Bronchial epithelial cell (primary cell): Measurements from ENCODE around the gene KLK6. TPM values are rescaled to one million over a fixed set of nuclear protein-coding genes. Genes with fewer than 3 reads are reported as not detected.

Experiments used
- DNase-seq: peaks from one replicate; pipeline ENCODE4 v3.0.0-alpha.2; 2010; ENCODE audit warnings: low read depth
- FAIRE-seq: peaks from 2 replicates; lab custom pipeline; 2011; peaks lifted over from hg19 to GRCh38; lab: Jason Lieb, UNC
- H3K27me3 ChIP-seq: 2 replicates; pipeline ENCODE4 v1.5.1; 2011; ENCODE audit warnings: low read length; ENCODE audit not compliant: control insufficient read depth, insufficient read depth
- H3K36me3 ChIP-seq: 2 replicates; pipeline ENCODE4 v1.5.1; 2011; ENCODE audit warnings: low read length; ENCODE audit not compliant: control insufficient read depth, insufficient read depth
- H3K4me3 ChIP-seq: 2 replicates; pipeline ENCODE4 v1.5.1; 2011; ENCODE audit warnings: mild to moderate bottlenecking, low read depth, low read length, control low read depth
- CTCF ChIP-seq: IDR thresholded peaks from 2 replicates; pipeline ENCODE4 v1.5.1; 2011; ENCODE audit warnings: mild to moderate bottlenecking, moderate library complexity, low read length, control low read depth, inconsistent platforms; ENCODE audit not compliant: insufficient read depth, severe bottlenecking
- total RNA-seq: library from RNA; depleted of rRNA; stranded (reverse); fragments of >200 nt; gene quantifications from 2 replicates; pipeline ENCODE4 v1.2.1, GENCODE V29; 2014

The KLK6 gene
- total RNA-seq, 1 donor from 2014 or later = 0.26 TPM

- H3K4me3 ChIP-seq = no peak overlapping the region
- DNase-seq (peak; percentile 37), FAIRE-seq (no peak)
- no peaks in the 10 kb centered on the region for H3K36me3 ChIP-seq
- H3K27me3 ChIP-seq = no peaks in the 10 kb centered on the region
- no peak for TF ChIP-seq CTCF
These were observed 26.1 kb downstream of the KLK6 start for GRCh38 chr19:50943074-50943828.

DNA sequence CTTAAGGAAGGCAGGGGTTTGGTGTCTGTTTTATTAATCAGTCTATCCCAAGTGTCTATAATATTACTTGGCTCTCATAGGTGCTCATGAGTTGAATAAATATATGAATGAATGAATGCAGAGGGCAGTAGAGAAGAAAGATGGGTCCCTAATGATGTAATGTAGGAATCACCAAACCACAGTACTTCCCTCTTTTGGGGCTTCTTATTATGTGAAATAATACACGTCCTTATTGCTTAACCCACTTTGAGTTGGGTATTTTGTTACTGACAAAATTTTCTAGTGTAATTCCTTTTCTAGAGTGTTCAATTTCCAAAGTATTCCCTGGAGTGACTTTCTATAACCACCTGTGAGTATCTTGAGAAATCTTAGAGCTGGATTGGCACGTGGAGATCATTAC, 29.8 kb downstream of the KLK6 start:
- no peaks in the 10 kb centered on the region for H3K27me3 ChIP-seq
- no peak overlapping the region for H3K4me3 ChIP-seq
- TF ChIP-seq CTCF = no peak
- DNase-seq = no peak
- no peaks in the 10 kb centered on the region for H3K36me3 ChIP-seq
- no peak for FAIRE-seq

DNA sequence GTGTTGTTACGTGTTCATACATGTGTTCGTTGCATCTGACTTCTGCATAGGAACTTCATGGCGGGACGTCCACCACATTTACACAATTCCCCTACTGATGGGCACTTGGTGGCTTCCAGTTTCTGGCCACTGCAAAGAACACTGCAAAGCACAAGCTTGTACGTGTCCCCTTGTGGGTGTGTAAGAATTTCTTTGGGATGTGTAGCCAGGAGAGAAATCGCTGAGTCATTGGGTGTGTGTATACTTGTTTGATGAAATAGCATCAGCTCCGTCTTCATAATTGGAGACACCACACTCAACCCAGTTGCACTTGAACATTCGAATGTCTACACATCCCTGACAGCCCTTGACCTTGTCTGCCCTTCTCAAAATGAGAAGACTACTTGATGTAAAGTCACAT, 35.8 kb downstream of the KLK6 start:
- no peak for TF ChIP-seq CTCF
- Histone ChIP-seq H3K4me3 (no peak overlapping the region), H3K36me3 (no peaks in the 10 kb centered on the region), H3K27me3 (peaks cover 2% of the 10 kb centered on the region)
- FAIRE-seq = peak; percentile 97
- peak; percentile 93 for DNase-seq

GRCh38 chr19:50932690-50933083, 36.7 kb downstream of the KLK6 start:
- FAIRE-seq = no peak
- no peak for TF ChIP-seq CTCF

GRCh38 chr19:50932018-50932689, 37.2 kb downstream of the KLK6 start:
- DNase-seq = peak; percentile 98
- no peak for FAIRE-seq
- H3K4me3 ChIP-seq = no peak overlapping the region
- H3K36me3 ChIP-seq = no peaks in the 10 kb centered on the region
- peaks cover 3% of the 10 kb centered on the region for H3K27me3 ChIP-seq
- no peak for TF ChIP-seq CTCF

More at GRCh38 chr19:50932690-50933083, 36.7 kb downstream of the KLK6 start:
- DNase-seq = peak; percentile 12
- Histone ChIP-seq H3K27me3 (peaks cover 3% of the 10 kb centered on the region), H3K36me3 (no peaks in the 10 kb centered on the region), H3K4me3 (no peak overlapping the region)

GRCh38 chr19:50931023-50931422, 38.4 kb downstream of the KLK6 start:
- no peak for DNase-seq
- Histone ChIP-seq H3K36me3 (no peaks in the 10 kb centered on the region), H3K4me3 (no peak overlapping the region), H3K27me3 (peaks cover 3% of the 10 kb centered on the region)
- FAIRE-seq = no peak
- no peak for TF ChIP-seq CTCF
